SKM-1 treated with dmso at 0.1 percent for 144 hours (cell line): ENCODE results near the gene NEXMIF.
"Not testable (repeated sequence)": the region's sequence is repeated elsewhere in the genome, so short reads cannot be mapped to it uniquely, and the experiment has no call there.

Experiments used
- DNase-seq: peaks from one replicate; lab custom pipeline; 2025; ENCODE audit not compliant: unreplicated experiment; lab: John Stamatoyannopoulos, UW

Gene NEXMIF

GRCh38 chrX:74925225-74926088 lies at the start of gene NEXMIF:
TSS of gene NEXMIF (minus strand) at chrX:74925452.
- DNase-seq: peak; percentile 20

- DNase-seq: not testable (repeated sequence)
Observed at GRCh38 chrX:74961962-74962361, 36.7 kb upstream of the NEXMIF start.

GRCh38 chrX:74949717-74950116 lies 24.5 kb upstream of the NEXMIF start:
- DNase-seq: no peak

- no peak for DNase-seq
Observed at GRCh38 chrX:74940414-74940813, 15.2 kb upstream of the NEXMIF start.

GRCh38 chrX:74931214-74931613 lies 6.0 kb upstream of the NEXMIF start:
- no peak for DNase-seq

- no peak for DNase-seq
Observed at GRCh38 chrX:74924449-74925224, 615 bp downstream of the NEXMIF start.

GRCh38 chrX:74923942-74924448 lies 1.3 kb downstream of the NEXMIF start:
- DNase-seq: no peak

GRCh38 chrX:74922922-74923543 lies 2.2 kb downstream of the NEXMIF start:
- peak; percentile 74 for DNase-seq

GRCh38 chrX:74911494-74911893 lies 13.8 kb downstream of the NEXMIF start:
- no peak for DNase-seq

GRCh38 chrX:74906417-74906816 lies 18.8 kb downstream of the NEXMIF start:
- no peak for DNase-seq

GRCh38 chrX:74902806-74903205 lies 22.4 kb downstream of the NEXMIF start:
- DNase-seq: no peak

GRCh38 chrX:74892561-74892960 lies 32.7 kb downstream of the NEXMIF start:
- DNase-seq: no peak

GRCh38 chrX:74890676-74891430 lies 34.4 kb downstream of the NEXMIF start:
- no peak for DNase-seq

GRCh38 chrX:74882383-74882782 lies 42.9 kb downstream of the NEXMIF start:
- DNase-seq: not testable (repeated sequence)

GRCh38 chrX:74865725-74866124 lies 59.5 kb downstream of the NEXMIF start:
- DNase-seq: no peak

GRCh38 chrX:74853255-74853654 lies 72.0 kb downstream of the NEXMIF start:
- DNase-seq: no peak

- no peak for DNase-seq
Observed at GRCh38 chrX:74835566-74835965, 89.7 kb downstream of the NEXMIF start.

GRCh38 chrX:74819797-74820196 lies 105.5 kb downstream of the NEXMIF start:
- DNase-seq: not testable (repeated sequence)

GRCh38 chrX:74814681-74815080 lies 110.6 kb downstream of the NEXMIF start:
- DNase-seq: no peak

- DNase-seq: no peak
Observed at GRCh38 chrX:74804574-74804973, 120.7 kb downstream of the NEXMIF start.

GRCh38 chrX:74800062-74800461 lies 125.2 kb downstream of the NEXMIF start:
- no peak for DNase-seq
